T-helper 2 cell treated with Interferon-gamma antibody and Interleukin-4, amounts not matched to agents 100 ng/mL and 5 ng/mL, for 36 hours (primary cell): ENCODE data around the gene SGIP1. TPM values are rescaled to one million over a fixed set of nuclear protein-coding genes. Genes with fewer than 3 reads are reported as not detected.

Experiments used
- total RNA-seq: library from RNA; stranded (reverse); gene quantifications from 2 replicates; pipeline ENCODE4 v1.2.3, GENCODE V29; 2022

The SGIP1 gene
- total RNA-seq, 1 donor from 2014 or later, result not detected

Other genes starting within 250 kb of the SGIP1 start
- gene DYNLT5, start 218.3 kb downstream of the SGIP1 start, total RNA-seq, result not detected in 2 replicates